GM19328 (cell line): ENCODE results near the gene S100A14.
A peak's percentile ranks its signal among the peaks of the same experiment; 100 is the strongest.

Source experiments
- ATAC-seq: cut with Tn5 transposase; IDR thresholded peaks from one replicate; pipeline ENCODE4 v1.9.1; 2021; ENCODE audit warnings: mild to moderate bottlenecking, moderate library complexity; ENCODE audit not compliant: unreplicated experiment

The S100A14 gene

DNA sequence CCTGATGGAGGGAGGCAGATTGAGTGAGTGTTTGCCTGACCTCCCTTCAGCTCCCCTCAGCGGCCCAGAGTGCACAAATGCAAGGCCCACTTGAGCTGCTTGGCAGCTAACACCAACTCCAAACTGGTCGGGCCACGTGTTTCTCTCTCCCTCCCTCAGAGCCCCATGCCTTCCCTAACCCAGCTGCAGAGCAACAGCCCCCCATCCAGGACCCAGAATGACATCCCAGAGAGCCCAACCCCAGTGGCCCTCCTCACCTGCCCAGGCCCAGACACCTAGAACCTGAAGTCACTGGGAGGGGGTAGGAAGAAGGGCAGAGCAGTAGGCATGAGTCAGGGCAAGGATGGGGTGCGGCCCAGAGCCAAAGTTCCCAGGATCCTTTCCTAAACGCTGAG lies 789 bp upstream of the S100A14 start:
- no peak for ATAC-seq

DNA sequence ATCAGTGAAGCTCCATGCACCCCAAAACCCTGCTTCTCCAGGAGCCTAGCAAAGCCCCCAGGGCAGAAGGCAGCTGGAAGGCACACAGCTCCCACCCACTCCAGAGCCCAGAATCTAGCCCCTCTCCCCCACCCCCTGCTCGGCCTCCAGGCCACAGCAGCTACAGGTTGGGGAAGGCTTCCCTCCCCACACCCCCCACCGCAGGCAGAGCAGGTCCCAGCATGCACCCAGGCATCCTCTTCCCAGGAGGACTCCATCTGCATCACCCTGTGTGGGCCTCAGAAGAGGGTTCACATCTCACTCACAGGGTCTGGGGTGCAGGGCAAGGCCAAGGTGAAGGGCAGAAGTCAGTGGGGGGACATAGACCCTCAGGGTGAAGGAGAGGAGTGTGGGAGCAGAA lies 719 bp downstream of the S100A14 start:
- ATAC-seq: no peak

DNA sequence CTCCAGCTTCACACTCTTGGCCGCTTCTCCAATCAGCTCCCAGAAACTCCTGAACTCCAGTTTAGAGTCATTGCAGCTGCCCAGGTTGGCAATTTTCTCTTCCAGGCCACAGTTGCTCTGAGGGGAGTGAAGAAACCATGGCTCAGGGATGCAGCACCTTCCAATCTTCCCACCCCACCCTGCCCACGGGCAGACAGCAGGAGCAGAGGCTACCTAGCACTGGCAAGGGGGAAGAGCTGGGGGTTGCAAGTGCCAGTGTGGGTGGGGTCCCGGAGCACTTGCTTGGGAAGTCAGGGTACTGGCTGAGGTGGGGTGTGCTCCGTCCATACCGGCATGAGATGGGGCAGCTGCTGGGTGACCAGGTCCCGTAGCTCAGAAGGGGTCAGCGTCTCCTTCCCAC lies 1.2 kb downstream of the S100A14 start:
- ATAC-seq: no peak

- ATAC-seq: no peak
Observed at GRCh38 chr1:153614189-153614900, 1.8 kb downstream of the S100A14 start.

GRCh38 chr1:153613406-153613805 lies 2.7 kb downstream of the S100A14 start:
- ATAC-seq: no peak

DNA sequence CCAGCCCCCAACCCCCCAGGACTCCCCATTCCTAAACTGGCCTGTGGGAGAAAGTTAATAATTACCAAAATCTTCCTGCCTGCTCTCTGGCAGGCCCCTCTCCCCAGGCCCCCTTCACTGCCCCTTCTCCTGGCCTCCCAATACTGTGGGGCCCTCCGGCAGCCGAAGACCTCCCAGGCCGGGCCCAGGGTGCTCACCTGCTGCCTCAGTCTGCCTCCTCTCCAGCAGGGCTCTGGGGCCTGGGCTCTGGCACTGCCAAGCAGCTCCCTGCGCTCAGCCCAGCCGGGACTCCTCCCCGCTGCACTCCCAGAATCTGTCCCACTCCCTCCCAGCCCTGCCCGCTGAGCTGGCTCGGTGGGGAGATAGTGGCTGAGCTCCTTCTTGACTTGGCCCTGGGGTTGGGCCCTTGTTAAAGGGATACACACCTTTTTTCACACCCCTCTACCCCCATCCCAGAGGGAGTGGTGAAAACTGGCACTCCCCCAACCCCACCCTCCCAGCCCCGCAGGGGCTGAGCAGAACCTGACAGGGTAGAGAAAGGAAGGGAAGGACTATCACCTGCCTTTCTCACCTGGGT lies 3.3 kb downstream of the S100A14 start, which contains the start of gene S100A16:
S100A16 (minus strand) TSS at position 383 of the 577 bp plus-strand sequence. CDS start 4,986 bp downstream, outside the sequence.
- ATAC-seq: no peak

DNA sequence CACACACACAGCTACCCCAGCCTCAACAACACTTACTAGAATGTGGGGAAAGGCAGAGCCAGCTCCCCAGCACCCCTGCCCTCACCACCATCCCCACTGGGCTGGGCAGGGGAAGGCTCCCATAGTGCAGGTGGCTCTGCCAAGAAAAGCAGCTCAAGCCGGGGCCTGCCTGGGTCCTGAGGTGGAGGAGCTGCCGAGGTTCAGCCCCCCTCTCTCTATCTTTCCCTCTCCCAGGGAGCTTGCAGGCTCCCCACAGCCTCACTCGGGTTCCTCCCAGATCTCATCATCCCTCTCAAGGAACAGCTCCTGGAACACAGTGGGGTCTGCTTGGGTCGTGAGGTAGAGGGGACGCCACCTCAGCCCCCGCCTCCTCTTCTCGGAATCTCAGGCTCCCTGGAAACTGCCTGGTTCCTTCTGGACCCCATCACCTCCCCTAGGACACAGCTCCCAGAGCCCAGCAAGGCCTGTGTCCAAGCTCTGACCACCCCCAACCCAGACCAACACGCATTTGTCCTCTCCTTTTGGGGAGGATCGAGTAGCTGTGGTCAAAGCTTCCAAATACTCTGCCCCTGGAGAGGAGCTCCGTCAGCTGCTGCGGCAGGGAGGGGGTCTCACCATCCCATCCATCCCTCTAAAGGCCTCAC lies 3.9 kb downstream of the S100A14 start:
- ATAC-seq: no peak

DNA sequence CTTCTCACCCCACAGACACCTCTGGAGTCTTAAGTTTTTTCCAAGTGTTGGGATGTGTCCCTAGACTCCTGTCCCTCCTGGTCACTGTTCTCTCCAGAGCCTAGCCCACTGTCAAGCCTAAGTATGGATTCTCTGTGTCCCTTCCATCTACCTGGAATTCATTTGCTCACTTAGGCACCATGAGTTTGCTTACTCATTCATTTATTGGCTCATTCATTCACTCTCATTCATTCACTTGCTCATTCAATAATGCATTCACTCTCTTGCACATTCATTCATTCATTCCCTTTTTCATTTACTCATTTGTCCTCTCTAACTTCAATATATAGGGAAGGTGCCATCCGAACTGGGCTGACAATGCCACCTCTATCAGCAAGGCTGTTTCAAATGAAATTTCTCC lies 4.8 kb downstream of the S100A14 start:
- ATAC-seq: no peak

DNA sequence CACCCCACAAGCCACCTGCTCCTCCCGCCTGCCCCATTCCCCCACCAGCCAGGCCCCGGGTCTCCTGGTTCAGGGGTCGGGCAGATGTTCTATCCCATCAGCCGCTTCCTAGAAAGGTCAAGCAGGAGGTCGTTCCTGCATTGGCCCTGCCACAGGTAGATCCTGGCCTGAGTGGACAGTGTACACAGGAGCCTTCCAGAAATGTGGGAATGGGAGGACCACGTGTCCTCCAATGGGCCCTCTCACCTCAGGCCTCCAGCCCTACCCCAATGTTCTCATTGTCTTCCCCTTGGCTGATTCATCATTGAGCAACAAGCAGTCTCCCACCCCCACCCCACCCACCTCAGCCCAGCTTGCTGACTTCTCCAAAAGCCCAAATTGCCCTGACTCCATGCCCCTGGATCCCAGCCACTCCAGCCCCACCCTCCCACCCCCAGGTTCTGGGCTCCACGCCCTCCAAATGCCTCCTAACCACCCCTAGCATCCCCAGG lies 5.3 kb downstream of the S100A14 start:
- no peak for ATAC-seq

DNA sequence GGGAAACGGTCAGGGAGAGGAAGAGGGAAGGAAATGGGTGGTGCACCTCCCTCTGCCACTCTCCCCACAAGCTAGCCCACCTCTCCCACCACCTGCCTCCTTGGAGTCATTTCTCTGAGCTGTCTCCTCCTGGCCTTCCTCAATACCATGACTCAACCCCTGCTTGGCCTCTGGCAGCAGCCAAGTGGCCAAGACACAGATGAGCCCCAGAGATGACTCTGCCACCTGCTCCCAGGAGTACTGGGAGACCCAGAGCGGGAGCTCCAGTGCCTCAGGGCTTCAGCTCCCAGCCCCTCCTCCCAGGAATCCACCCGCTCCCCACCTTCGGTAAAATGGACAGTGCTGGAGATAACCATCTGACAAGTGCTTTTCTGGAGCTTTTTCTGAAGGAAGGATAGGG lies 5.8 kb downstream of the S100A14 start:
- no peak for ATAC-seq

DNA sequence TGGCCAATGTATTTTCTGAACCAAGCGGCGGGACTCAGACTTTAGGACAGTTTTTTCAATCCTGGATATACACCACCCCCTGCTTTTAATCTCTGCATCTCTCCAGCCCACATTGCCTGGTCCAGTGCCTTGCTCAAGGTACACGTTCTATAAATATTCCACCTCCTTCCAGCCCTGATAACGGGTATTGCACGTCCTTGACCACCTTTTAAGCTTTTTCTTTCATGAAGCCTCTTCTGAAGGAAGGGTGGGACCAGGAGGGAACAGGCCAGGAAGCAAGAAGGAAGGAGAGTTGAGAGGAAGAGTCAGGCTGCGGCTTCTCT lies 6.6 kb downstream of the S100A14 start:
- ATAC-seq: no peak

DNA sequence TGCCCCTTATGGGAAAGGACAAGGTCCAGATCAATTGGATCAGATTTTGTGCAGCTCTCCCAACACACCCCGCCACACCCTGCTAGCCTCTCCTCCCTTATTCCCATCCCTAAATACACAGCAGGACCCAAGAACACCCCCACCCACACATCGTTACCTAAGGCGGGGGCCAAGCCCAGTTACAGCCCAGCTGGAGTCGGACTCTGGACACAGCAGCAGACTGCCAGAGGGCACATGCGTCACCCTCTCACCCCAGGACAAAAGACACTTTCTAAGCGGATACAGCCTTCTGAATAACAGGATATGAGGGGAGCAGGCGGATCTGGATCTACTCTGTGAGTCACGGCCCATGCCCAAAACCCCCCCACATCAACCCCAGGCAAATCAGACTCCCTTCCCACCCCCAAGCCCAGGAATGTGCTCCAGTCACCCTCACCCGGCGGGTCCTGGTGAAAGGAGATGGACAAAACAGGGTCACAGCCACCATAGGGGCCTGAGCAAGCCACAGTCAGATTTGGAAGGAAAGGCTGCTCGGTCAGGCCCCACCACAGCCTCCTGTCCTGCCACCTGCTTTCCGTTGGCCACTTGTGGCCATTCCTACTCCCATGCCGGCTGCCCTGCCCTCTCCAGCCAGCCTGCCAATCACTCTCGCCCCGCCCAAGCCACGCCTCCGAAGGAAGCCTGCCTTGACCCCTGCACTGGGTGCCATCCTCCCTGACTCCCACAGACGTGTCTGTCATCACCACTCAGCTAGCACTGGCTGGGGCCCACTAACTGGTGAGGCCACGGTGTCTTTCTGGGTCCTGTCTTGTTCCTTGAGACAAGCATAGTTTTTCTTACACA lies 7.2 kb downstream of the S100A14 start:
- no peak for ATAC-seq

- ATAC-seq: no peak
Observed at GRCh38 chr1:153608089-153608682, 7.9 kb downstream of the S100A14 start.

DNA sequence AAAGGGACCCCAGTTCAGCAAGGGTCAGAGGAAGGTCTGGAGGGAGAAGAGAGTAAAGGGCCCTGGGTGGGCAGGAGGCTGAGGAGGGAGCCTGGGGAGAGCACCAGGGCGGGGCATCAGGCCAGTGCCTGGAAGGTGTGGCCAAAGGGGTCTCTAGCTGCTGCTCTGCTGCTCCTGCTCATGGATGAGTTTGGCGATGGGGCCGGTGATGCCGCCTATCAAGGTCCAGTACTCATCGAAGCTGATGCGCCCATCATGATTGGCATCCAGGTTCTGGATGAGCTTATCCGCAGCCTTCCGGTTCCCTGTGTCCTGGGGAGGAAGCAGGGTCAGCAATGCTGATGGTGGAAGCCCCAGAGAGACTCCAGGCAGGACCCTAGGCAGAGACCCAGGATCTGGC lies 8.7 kb downstream of the S100A14 start:
- no peak for ATAC-seq

- ATAC-seq: no peak
Observed at GRCh38 chr1:153606194-153606593, 9.9 kb downstream of the S100A14 start.

DNA sequence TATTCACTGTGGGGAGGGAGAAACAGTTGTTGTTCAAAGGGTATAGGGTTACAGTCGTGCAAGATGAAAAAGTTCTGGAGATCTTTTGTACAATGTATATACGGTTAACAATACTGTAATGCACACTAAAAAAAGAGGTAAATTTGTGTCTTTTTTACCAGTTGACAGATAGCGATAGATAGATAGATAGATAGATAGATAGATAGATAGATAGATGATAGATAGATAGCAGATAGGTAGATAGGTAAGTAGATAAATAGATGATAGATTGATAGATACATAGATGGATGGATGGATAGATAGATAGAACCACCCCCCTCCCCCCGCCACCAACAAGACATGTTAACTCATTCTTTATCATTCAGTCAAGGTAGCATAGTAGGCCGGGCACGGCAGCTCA lies 13.4 kb downstream of the S100A14 start:
- no peak for ATAC-seq

GRCh38 chr1:153599847-153600246 lies 16.3 kb downstream of the S100A14 start:
- ATAC-seq: no peak

DNA sequence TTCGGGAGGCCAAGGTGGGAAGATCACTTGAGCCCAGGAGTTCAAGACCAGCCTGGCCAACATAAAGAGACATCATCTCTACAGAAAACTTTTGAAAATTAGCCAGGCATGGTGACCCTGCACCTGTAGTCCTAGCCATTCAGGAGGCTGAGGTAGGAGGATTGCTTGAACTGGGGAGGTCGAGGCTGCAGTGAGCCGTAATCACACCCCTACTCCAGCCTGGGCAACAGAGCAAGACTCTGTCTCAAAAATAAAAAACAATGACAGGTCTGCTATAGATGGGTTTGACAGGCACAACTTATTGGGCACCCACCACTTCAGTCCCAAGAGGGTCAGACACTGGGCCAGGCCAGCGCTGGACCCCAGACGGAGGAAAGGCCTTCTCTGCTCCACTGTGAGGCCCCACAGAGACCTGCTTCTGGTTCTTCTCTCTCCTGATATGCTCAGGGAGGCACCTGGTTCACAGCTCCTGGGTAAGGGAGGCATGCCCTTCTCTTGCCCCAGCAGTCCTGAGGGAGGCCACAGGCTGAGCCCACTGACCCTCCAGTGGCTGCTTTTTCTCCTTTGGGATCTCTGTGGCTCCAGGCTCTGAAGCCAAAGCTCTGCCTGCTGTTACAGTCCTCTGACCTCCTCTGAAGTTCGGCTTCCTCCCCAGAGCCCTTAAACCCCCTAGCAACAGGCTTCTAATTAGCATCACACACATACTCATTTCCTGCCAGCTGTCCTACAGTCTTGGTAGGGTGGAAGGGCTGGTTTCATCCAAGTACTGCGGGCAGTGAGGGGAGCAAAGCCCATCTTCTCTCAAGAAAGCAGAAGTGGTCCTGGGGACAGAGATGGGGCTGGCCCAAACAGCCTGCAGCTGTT lies 17.6 kb downstream of the S100A14 start:
- ATAC-seq: peak; percentile 86

GRCh38 chr1:153597206-153597605 lies 18.9 kb downstream of the S100A14 start:
- ATAC-seq: no peak

GRCh38 chr1:153592748-153593147 lies 23.4 kb downstream of the S100A14 start:
- no peak for ATAC-seq
